Measurements from ENCODE around the gene BRI3BP.

The BRI3BP gene

DNA sequence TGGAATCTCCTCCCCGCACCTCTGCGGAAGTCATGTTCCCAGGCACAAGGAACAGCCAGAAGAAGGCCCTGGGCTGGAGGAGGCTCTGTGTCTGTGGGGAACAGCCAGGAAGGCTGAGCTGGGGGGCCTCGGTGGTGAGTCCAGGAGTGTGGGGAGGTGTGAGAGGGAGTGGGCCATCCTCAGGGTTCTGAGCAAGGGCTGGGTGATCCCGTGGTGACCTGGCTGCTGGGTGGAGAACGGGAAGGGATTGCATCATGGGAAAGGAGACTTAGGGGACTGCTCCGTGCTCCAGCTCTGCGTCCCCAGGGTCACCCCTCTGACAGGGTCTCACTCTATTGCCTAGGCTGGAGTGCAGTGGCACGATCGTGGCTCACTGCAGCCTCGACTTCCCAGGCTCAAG lies 85.6 kb downstream of the BRI3BP start:
- TF ChIP-seq, protein P1, sequence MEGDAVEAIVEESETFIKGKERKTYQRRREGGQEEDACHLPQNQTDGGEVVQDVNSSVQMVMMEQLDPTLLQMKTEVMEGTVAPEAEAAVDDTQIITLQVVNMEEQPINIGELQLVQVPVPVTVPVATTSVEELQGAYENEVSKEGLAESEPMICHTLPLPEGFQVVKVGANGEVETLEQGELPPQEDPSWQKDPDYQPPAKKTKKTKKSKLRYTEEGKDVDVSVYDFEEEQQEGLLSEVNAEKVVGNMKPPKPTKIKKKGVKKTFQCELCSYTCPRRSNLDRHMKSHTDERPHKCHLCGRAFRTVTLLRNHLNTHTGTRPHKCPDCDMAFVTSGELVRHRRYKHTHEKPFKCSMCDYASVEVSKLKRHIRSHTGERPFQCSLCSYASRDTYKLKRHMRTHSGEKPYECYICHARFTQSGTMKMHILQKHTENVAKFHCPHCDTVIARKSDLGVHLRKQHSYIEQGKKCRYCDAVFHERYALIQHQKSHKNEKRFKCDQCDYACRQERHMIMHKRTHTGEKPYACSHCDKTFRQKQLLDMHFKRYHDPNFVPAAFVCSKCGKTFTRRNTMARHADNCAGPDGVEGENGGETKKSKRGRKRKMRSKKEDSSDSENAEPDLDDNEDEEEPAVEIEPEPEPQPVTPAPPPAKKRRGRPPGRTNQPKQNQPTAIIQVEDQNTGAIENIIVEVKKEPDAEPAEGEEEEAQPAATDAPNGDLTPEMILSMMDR (IDR thresholded peaks at IDR 0.05; ENCODE audit: low read depth, low read length): no peak
- no peak overlapping the region for H3K4me3 ChIP-seq (ENCODE audit: low read depth, low read length)

DNA sequence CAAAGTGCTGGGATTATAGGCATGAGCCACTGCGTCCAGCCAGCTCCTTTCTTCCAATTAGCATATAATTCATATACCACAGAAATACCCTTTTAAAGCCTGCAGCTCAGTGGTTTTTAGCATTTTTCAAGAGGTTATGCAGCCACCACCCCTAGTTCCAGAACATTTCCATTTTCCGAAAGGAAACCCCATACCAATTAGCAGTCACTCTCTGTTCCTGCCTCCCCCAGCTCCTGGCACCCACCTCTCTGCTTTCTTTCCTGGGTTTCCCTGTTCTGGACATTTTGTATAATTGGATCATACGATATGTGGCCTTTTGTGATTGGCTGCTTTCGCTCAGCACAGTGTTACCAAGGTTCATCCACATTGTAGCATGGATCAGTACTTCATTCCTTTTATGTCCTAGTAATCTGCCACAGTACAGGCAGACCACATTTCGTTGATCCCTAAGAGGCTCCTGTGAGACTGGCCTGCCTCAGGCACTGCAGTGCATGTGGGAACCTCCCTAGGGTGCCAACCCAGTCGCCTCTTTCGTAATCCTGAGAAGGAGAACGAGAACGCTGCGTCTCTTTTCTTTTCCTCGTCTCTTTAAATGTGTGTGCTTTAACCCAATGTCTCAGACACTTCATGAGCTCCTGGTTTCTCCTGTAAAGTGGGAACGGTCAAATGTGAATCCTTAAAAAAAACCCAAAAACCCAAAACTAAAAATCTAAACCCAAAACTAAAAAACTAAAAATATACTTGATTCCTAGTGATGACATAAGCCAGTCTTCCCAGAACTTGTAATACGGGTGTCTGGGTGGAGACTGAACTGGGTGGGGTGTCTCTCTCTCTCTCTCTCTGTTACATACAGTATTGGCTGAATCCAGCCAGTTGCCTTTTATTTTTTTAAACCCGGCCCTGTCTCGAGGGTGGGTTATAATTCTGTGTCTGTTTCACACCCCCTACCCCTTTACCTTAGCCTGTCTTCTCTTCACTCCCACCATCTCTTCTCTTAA lies 86.5 kb downstream of the BRI3BP start:
- TF ChIP-seq, protein P1 (IDR thresholded peaks at IDR 0.05; ENCODE audit: low read depth, low read length): no peak
- no peak overlapping the region for H3K4me3 ChIP-seq (ENCODE audit: low read depth, low read length)

Data from WI38 (cell line).